Measurements from ENCODE around the gene DHX40. TPM values are rescaled to one million over a fixed set of nuclear protein-coding genes. Genes with fewer than 3 reads are reported as not detected.

Gene DHX40
- total RNA-seq, 2 experiments from 2014 or later, result 28.6 to 32.8 TPM

- Histone ChIP-seq H3K27ac (ENCODE audit: low read depth, low read length, poor library complexity, severe bottlenecking) (no peak overlapping the region), H2AFZ (ENCODE audit: low read length) (no peak overlapping the region), H3K9me2 (ENCODE audit: insufficient read depth, low read length) (no peaks in the 10 kb centered on the region), H3K4me2 (ENCODE audit: low read length) (no peak overlapping the region), H3K79me2 (ENCODE audit: insufficient read depth, low read depth, low read length) (no peaks in the 10 kb centered on the region), H3K36me3 (ENCODE audit: insufficient read depth, low read length) (peaks cover 40% of the 10 kb centered on the region), H3K4me3 (ENCODE audit: low read depth, low read length, poor library complexity, severe bottlenecking) (no peak overlapping the region), H3K9me3 (ENCODE audit: low read length) (no peaks in the 10 kb centered on the region), H4K20me1 (ENCODE audit: insufficient read depth, low read length) (no peaks in the 10 kb centered on the region), H3K4me1 (ENCODE audit: insufficient read depth, low read length, poor library complexity, severe bottlenecking) (no peaks in the 10 kb centered on the region)
- ChIA-PET POLR2A (interaction anchor here (0.6 to 1.0 kb wide), 2 partner anchors 8 to 349 kb away, joined by 4 to 6 read pairs; partner anchors contain the start of gene CLTC), CTCF (ENCODE audit: unreplicated experiment) (no interaction called here)
- intact Hi-C loops (cut with micrococcal nuclease; ENCODE audit: unreplicated experiment), result no loop called here
- no peak for DNase-seq (ENCODE audit: low spot score)
- BruUV-seq (replicated peaks), result no TSS peak
- TF ChIP-seq CTCF (conservative IDR thresholded peaks at IDR 0.05; ENCODE audit: low read length) (no peak), EZH2phosphoT487 (IDR thresholded peaks at IDR 0.05; ENCODE audit: borderline replicate concordance, low read depth, low read length) (no peak)
These were observed 46.1 kb downstream of the DHX40 start for GRCh38 chr17:59611503-59611902.

GRCh38 chr17:59616253-59616920 is 51.0 kb downstream of the DHX40 start:
- TF ChIP-seq CTCF (conservative IDR thresholded peaks at IDR 0.05; ENCODE audit: low read length) (no peak), EZH2phosphoT487 (IDR thresholded peaks at IDR 0.05; ENCODE audit: borderline replicate concordance, low read depth, low read length) (no peak)
- no TSS peak for BruUV-seq (replicated peaks)
- ChIA-PET POLR2A (no interaction called here), CTCF (ENCODE audit: unreplicated experiment) (no interaction called here)
- H3K4me2 ChIP-seq (ENCODE audit: low read length), result no peak overlapping the region
- peaks cover 16% of the 10 kb centered on the region for H3K4me1 ChIP-seq (ENCODE audit: insufficient read depth, low read length, poor library complexity, severe bottlenecking)
- no peak overlapping the region for H3K27ac ChIP-seq (ENCODE audit: low read depth, low read length, poor library complexity, severe bottlenecking)
- intact Hi-C loops (cut with micrococcal nuclease; ENCODE audit: unreplicated experiment), result no loop called here
- no peak for DNase-seq (ENCODE audit: low spot score)
- peaks cover 8% of the 10 kb centered on the region for H4K20me1 ChIP-seq (ENCODE audit: insufficient read depth, low read length)
- peaks cover 4% of the 10 kb centered on the region for H3K36me3 ChIP-seq (ENCODE audit: insufficient read depth, low read length)
- peaks cover 37% of the 10 kb centered on the region for H3K79me2 ChIP-seq (ENCODE audit: insufficient read depth, low read depth, low read length)
- no peak overlapping the region for H3K4me3 ChIP-seq (ENCODE audit: low read depth, low read length, poor library complexity, severe bottlenecking)
- no peak overlapping the region for H2AFZ ChIP-seq (ENCODE audit: low read length)
- H3K9me3 ChIP-seq (ENCODE audit: low read length), result no peaks in the 10 kb centered on the region
- no peaks in the 10 kb centered on the region for H3K9me2 ChIP-seq (ENCODE audit: insufficient read depth, low read length)

- Histone ChIP-seq H3K79me2 (ENCODE audit: insufficient read depth, low read depth, low read length) (peaks cover 46% of the 10 kb centered on the region), H3K9me3 (ENCODE audit: low read length) (no peaks in the 10 kb centered on the region), H3K9me2 (ENCODE audit: insufficient read depth, low read length) (no peaks in the 10 kb centered on the region), H3K36me3 (ENCODE audit: insufficient read depth, low read length) (peaks cover 8% of the 10 kb centered on the region), H3K27ac (ENCODE audit: low read depth, low read length, poor library complexity, severe bottlenecking) (peak overlapping the region; percentile 93), H3K4me3 (ENCODE audit: low read depth, low read length, poor library complexity, severe bottlenecking) (peak overlapping the region; percentile 98), H3K4me2 (ENCODE audit: low read length) (peak overlapping the region; percentile 87), H2AFZ (ENCODE audit: low read length) (peak overlapping the region; percentile 46; the same call in 1 of the 2 replicates), H3K4me1 (ENCODE audit: insufficient read depth, low read length, poor library complexity, severe bottlenecking) (peaks cover 25% of the 10 kb centered on the region), H4K20me1 (ENCODE audit: insufficient read depth, low read length) (peaks cover 16% of the 10 kb centered on the region)
- POLR2A ChIA-PET, result interaction anchor here (1.5 to 2.8 kb wide), 2 partner anchors 25 to 407 kb away, joined by 3 to 23 read pairs; no protein-coding TSS in a partner anchor
- no peak for DNase-seq (ENCODE audit: low spot score)
- intact Hi-C loops (cut with micrococcal nuclease; ENCODE audit: unreplicated experiment), result no loop called here
- CTCF ChIA-PET (ENCODE audit: unreplicated experiment), result no interaction called here
- BruUV-seq (replicated peaks), result no TSS peak
- TF ChIP-seq EZH2phosphoT487 (IDR thresholded peaks at IDR 0.05; ENCODE audit: borderline replicate concordance, low read depth, low read length), result no peak
- no peak for TF ChIP-seq CTCF (conservative IDR thresholded peaks at IDR 0.05; ENCODE audit: low read length)
These were observed 51.8 kb downstream of the DHX40 start for GRCh38 chr17:59617156-59617732.

All from OCI-LY7 (cell line).